Effector CD8-positive, alpha-beta T cell (primary cell): ENCODE data around the gene DCDC2.
A peak's percentile ranks its signal among the peaks of the same experiment; 100 is the strongest.
"Not testable (repeated sequence)": the region's sequence is repeated elsewhere in the genome, so short reads cannot be mapped to it uniquely, and the experiment has no call there.

Source experiments
- DNase-seq: peaks from one replicate; lab custom pipeline; 2025; lab: John Stamatoyannopoulos, UW

Gene DCDC2

GRCh38 chr6:24381476-24382219, 23.8 kb upstream of the DCDC2 start:
- DNase-seq: no peak

GRCh38 chr6:24378473-24379097, 20.7 kb upstream of the DCDC2 start:
- no peak for DNase-seq

GRCh38 chr6:24376871-24377270, 19.0 kb upstream of the DCDC2 start:
- DNase-seq: no peak

- DNase-seq: no peak
Measured at GRCh38 chr6:24374612-24375011, 16.8 kb upstream of the DCDC2 start.

GRCh38 chr6:24365103-24365633, 7.3 kb upstream of the DCDC2 start:
- DNase-seq: not testable (repeated sequence)

- DNase-seq: not testable (repeated sequence)
Measured at GRCh38 chr6:24362363-24362762, 4.5 kb upstream of the DCDC2 start.

GRCh38 chr6:24359640-24360454, 2.0 kb upstream of the DCDC2 start:
- DNase-seq: peak; percentile 69

GRCh38 chr6:24358219-24358821, 461 bp upstream of the DCDC2 start:
- DNase-seq: no peak

GRCh38 chr6:24356310-24356973, 1.4 kb downstream of the DCDC2 start:
- no peak for DNase-seq

- DNase-seq: no peak
Measured at GRCh38 chr6:24355393-24355792, 2.5 kb downstream of the DCDC2 start.

GRCh38 chr6:24353861-24354260, 4.0 kb downstream of the DCDC2 start:
- DNase-seq: no peak

- no peak for DNase-seq
Measured at GRCh38 chr6:24352434-24352833, 5.4 kb downstream of the DCDC2 start.

- no peak for DNase-seq
Measured at GRCh38 chr6:24344976-24345375, 12.9 kb downstream of the DCDC2 start.

GRCh38 chr6:24340998-24341938, 16.6 kb downstream of the DCDC2 start:
- DNase-seq: no peak

- no peak for DNase-seq
Measured at GRCh38 chr6:24339932-24340331, 17.9 kb downstream of the DCDC2 start.

- no peak for DNase-seq
Measured at GRCh38 chr6:24334285-24334684, 23.6 kb downstream of the DCDC2 start.

- DNase-seq: no peak
Measured at GRCh38 chr6:24332317-24332716, 25.5 kb downstream of the DCDC2 start.

- no peak for DNase-seq
Measured at GRCh38 chr6:24330137-24330732, 27.6 kb downstream of the DCDC2 start.

GRCh38 chr6:24329451-24329850, 28.4 kb downstream of the DCDC2 start:
- no peak for DNase-seq

- DNase-seq: no peak
Measured at GRCh38 chr6:24329022-24329421, 28.8 kb downstream of the DCDC2 start.
